ENCODE results near the gene CRYBG2. TPM values are rescaled to one million over a fixed set of nuclear protein-coding genes. Genes with fewer than 3 reads are reported as not detected.

CRYBG2 gene
- total RNA-seq, 4 donors from 2014 or later: 42.0 to 51.9 (median 51.8) TPM; not detected in 1

GRCh38 chr1:26361605-26362122 lies 7.7 kb upstream of the CRYBG2 start:
- peaks cover 9 to 37% (median 10%) of the 10 kb centered on the region in 4 donors for H3K4me1 ChIP-seq
- no peak overlapping the region for H3K27ac ChIP-seq
- TF ChIP-seq, protein P1, sequence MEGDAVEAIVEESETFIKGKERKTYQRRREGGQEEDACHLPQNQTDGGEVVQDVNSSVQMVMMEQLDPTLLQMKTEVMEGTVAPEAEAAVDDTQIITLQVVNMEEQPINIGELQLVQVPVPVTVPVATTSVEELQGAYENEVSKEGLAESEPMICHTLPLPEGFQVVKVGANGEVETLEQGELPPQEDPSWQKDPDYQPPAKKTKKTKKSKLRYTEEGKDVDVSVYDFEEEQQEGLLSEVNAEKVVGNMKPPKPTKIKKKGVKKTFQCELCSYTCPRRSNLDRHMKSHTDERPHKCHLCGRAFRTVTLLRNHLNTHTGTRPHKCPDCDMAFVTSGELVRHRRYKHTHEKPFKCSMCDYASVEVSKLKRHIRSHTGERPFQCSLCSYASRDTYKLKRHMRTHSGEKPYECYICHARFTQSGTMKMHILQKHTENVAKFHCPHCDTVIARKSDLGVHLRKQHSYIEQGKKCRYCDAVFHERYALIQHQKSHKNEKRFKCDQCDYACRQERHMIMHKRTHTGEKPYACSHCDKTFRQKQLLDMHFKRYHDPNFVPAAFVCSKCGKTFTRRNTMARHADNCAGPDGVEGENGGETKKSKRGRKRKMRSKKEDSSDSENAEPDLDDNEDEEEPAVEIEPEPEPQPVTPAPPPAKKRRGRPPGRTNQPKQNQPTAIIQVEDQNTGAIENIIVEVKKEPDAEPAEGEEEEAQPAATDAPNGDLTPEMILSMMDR (IDR thresholded peaks at IDR 0.05): no peak
- no peak for TF ChIP-seq POLR2A (IDR thresholded peaks at IDR 0.05)
- no peaks in the 10 kb centered on the region for H3K36me3 ChIP-seq
- DNase-seq: no peak
- peaks cover 0 to 15% of the 10 kb centered on the region in 2 donors for H3K27me3 ChIP-seq
- H3K9me3 ChIP-seq: no peaks in the 10 kb centered on the region
- no peak overlapping the region for H3K4me3 ChIP-seq

- Histone ChIP-seq H3K27me3 (peaks cover 0 to 15% of the 10 kb centered on the region in 2 donors), H3K9me3 (no peaks in the 10 kb centered on the region), H3K4me1 (peaks cover 9 to 43% (median 12%) of the 10 kb centered on the region in 4 donors), H3K36me3 (no peaks in the 10 kb centered on the region), H3K4me3 (peak overlapping the region; percentile 29 to 42 (median 40)), H3K27ac (no peak overlapping the region)
- DNase-seq: no peak
- TF ChIP-seq, protein P1 (IDR thresholded peaks at IDR 0.05): no peak
- TF ChIP-seq POLR2A (IDR thresholded peaks at IDR 0.05): no peak
These were observed 7.1 kb upstream of the CRYBG2 start for GRCh38 chr1:26360807-26361604.

DNA sequence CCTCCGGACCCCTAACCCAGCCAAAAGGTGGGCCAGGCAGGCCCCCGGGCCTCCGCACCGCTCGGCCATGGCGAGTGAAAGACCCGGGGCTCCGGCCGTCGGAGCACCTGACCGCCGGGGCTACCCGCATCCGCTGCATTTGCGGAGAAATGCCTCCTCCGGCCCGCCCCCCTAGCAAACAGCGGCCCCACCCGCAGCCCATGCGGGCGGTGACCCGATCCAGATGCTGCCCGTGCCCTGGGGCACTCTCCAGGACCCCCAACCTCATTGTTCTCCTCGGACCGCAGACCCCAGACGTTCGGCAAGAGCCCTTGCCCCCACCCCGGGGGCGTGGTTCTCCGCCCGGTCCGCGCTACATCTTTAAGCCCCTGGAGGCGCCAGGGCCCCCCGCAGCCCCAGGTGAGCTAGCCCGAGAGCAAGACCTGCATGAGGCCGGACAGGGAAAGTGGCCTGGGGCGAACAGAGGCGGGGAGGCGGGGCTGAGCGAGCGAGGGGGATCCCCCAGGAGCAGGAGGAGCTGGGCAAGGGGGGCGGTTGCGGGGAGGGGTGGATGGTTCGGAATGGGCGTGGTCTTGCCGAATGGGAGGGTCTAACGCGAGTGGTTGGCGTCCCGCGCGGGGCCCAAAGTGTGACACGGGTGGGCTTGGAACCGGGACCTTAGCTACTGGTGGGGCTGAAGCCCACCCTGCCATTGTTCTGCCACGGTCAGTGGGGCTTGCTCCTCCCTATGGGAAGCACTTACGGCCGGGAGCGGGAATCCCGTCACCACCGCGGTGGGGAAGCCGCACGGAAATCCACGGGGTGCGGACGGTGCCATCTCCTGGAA lies 6.3 kb upstream of the CRYBG2 start:
- H3K36me3 ChIP-seq: no peaks in the 10 kb centered on the region
- H3K4me3 ChIP-seq: peak overlapping the region; percentile 29 to 42 (median 40)
- H3K27ac ChIP-seq: peak overlapping the region in 1 of 4 donors; percentile 88
- DNase-seq: peak in 2 of 3 donors; percentile 40 to 63
- peaks cover 9 to 51% (median 12%) of the 10 kb centered on the region in 4 donors for H3K4me1 ChIP-seq
- peaks cover 0 to 15% of the 10 kb centered on the region in 2 donors for H3K27me3 ChIP-seq
- TF ChIP-seq, protein P1 (IDR thresholded peaks at IDR 0.05): no peak
- no peak for TF ChIP-seq POLR2A (IDR thresholded peaks at IDR 0.05)
- H3K9me3 ChIP-seq: no peaks in the 10 kb centered on the region

DNA sequence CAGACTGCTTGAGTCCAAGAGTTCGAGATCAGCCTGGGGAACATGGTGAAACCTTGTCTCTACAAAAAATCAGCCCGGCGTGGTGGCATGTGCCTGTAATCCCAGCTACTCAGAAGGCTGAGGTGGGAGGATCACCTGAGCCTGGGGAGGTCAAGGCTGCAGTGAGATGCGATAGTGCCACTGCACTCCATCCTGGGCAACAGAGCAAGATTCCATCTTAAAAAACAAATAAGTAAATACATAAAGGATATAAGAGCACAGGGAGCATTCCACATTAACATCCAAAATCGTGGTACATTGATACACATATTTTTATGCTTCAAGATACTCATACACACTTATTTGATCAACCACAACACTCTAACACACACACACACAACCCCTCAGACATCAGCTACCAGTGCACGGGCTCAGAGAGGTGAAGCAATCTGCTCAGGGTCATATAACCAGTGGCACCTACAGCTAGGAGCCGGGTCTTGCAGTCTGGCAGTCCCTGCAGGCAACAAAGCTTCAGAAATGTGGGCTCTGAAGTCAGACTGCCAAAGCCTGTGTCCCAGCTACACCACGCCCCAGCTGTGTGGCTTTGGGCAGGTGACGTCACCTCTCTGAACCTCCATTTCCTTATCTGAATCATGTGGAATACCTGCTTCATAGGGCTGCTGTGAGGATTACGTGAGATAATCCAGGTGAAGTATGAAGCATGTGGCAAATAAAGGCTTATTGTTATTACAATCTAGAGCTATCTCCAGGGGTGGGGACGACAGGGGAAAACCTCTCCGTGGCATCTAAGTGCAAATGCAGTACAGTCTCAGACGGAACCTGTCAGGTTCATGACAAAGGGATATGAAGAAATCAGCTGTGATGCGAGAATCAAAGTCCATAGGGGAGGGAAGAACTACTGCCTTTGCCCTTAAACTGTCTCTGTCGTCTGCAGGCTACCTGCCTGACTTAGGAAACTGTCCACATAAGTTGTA lies 4.8 kb upstream of the CRYBG2 start:
- peak; percentile 36 to 76 for TF ChIP-seq POLR2A (IDR thresholded peaks at IDR 0.05)
- TF ChIP-seq, protein P1 (IDR thresholded peaks at IDR 0.05): no peak
- Histone ChIP-seq H3K9me3 (no peaks in the 10 kb centered on the region), H3K4me1 (peaks cover 9 to 60% (median 12%) of the 10 kb centered on the region in 4 donors), H3K4me3 (peak overlapping the region in 2 of 4 donors; percentile 10 to 26), H3K27me3 (peaks cover 0 to 15% of the 10 kb centered on the region in 2 donors), H3K36me3 (no peaks in the 10 kb centered on the region), H3K27ac (peak overlapping the region in 3 of 4 donors; percentile 59 to 88 (median 76))
- peak in 2 of 3 donors; percentile 82 to 91 for DNase-seq

Measured in Peyer's patch (tissue), 4 donors.